HG03432 (cell line): ENCODE data around the gene DNHD1.

Experiments
- ATAC-seq: cut with Tn5 transposase; IDR thresholded peaks from one replicate; pipeline ENCODE4 v1.9.1; 2021; ENCODE audit warnings: mild to moderate bottlenecking, moderate library complexity; ENCODE audit not compliant: unreplicated experiment

The DNHD1 gene

DNA sequence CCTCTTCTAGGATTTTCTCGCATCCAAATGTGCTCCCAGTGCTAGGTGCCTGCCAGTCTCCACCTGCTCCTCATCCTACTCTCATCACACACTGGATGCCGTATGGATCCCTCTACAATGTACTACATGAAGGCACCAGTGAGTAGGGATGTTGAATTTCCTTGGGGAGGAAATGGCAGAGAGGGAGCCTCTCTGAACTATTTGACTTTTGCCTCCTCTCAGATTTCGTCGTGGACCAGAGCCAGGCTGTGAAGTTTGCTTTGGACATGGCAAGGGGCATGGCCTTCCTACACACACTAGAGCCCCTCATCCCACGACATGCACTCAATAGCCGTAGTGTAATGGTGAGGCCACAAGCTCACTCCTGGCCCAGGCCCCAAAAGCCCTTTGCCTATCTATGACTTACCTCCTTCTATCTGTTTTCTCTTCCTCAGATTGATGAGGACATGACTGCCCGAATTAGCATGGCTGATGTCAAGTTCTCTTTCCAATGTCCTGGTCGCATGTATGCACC, 112.5 kb downstream of the DNHD1 start:
- no peak for ATAC-seq

DNA sequence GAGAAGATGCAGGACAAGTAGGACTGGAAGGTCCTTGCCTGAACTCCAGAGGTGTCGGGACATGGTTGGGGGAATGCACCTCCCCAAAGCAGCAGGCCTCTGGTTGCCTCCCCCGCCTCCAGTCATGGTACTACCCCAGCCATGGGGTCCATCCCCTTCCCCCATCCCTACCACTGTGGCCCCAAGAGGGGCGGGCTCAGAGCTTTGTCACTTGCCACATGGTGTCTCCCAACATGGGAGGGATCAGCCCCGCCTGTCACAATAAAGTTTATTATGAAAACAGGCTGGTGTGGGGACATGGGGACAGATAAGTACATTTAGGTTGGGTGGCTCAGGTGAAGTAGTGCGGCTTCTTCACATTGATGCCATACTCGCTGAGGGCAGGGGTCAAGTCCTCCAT, 113.5 kb downstream of the DNHD1 start:
- no peak for ATAC-seq

DNA sequence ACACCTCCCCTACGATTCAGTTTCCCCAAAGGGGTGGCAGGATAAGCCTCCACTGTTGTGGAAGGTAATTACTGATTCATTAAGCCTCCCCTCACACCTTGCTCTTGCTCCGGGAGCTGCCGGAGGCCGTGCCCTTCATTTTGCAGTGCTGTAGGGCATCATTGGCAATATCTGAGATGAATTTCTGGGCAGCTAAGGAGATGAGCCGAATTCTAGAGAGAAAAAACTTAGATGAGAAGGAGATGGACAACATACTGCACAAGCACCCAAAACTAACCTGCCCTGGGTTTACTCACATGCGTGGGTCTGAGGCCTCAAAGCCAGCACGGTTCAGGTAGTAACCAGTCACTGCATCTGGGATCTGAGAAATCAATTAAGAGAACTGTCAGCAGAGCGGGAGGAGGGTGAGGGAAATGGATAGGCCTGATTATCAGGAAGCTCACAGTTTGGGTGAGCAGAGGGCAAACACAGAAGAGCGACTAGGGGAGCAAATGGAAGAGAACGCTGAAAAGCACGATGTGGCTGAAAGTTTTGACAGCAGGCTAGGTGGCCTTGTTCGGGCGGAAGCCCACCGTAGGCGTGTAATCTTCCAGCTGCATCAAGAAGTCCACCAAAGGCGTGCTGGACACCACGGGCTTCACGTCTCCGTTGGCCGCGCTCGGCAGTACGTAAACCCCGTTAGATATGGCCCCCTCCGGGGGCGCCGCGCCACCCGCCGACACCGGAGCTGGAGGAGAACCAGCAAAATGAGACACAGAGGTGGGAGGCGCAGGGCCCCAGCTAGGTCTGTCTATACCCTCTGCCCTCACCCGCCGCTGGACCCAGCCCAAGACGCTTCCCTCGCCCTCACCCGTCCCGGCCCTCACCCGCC, 114.2 kb downstream of the DNHD1 start:
- no peak for ATAC-seq

DNA sequence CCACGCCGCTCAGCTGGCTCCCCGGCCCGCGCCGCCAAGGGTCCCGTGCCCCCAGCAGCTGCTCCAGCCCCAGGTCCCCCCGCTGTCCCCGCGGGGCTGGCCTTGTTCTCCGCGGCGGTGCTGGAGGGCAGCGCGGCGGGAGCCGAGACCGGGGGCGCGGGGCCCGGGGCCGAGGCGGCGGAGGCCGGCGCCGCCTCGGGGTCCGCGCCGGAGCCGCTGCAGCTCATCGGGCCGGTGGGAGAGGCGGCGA, 114.8 kb downstream of the DNHD1 start:
- ATAC-seq = peak; percentile 15

DNA sequence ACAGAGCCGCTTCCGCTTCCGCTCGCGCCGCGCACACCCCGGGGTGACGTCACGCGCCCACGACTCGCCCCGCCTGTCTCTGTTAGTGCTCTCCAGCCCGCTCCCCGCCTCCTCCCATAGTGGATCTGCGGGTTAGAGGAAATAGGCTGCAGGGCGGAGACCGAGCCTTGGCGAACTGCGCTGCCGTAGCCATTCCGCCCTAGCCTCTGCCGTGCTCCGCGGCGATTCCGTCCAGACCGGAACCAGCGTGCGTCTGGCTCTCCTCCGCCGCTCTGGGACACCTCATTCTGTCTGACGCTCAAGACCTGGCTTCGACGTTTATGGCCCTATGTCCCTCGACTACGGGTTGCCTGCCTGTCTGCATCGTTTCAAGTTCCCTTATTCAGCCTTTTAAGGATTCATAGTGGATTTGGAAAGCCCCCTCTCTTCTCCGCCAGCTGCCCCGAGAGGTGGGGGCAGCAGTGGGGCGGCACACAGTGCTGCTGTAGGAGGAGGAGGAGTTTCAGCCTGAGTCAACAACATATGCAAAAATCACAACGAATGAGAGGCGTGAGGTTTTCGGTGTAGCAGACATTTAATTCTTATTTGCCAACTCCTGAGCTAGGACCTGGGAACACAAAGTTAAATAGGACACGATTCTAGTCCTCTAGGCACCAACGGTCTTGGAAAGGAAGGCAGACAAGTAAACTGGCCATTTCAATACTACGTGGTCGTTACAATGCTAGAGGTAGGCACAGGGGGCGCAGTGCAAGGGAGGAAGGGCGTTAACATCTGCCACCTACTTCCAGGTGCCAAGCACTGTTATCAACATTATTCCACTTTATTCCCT, 115.3 kb downstream of the DNHD1 start, which contains the start of gene TAF10:
TSS of gene TAF10 (minus strand) at position 4 of the 829 bp plus-strand sequence. CDS start 27 bp downstream, outside the sequence.
- ATAC-seq = peak; percentile 93

DNA sequence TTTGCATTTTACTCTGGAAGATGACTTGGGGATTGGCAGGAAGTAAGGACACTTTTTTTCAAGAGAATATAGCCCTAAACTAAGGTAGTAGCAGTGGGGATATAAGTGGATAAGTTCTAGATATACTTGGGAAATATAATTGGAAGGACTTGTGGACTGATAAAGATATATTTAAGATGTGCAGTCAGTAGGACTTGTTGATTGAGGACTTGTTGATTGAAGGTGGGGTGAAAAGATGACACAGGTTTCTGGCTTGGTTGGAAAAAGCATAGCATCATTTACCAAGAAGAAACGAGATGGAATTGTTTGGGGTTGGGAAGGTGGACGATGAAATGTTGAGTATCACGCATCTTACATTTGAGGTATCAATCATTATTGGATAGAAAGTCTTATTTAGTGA, 116.4 kb downstream of the DNHD1 start:
- no peak for ATAC-seq

DNA sequence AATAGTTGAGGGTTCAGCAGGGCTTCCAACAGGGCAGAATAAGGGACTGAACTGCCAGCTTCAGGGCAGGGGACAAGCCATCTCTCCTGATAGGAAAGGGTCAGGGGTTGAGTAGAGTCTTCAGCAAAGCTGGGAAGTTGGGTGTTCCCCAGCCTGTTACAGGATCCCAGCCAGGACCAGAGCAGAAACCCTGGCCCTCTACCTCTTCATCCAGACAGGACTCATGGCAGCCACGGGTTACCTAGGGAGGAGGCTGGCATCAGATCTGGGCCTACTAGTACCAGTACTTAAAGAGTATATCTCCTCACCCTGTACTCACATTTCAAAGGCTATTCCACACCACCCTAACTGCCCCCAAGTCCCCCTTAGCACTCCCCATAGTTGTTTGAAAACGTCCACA, 117.4 kb downstream of the DNHD1 start:
- no peak for ATAC-seq

DNA sequence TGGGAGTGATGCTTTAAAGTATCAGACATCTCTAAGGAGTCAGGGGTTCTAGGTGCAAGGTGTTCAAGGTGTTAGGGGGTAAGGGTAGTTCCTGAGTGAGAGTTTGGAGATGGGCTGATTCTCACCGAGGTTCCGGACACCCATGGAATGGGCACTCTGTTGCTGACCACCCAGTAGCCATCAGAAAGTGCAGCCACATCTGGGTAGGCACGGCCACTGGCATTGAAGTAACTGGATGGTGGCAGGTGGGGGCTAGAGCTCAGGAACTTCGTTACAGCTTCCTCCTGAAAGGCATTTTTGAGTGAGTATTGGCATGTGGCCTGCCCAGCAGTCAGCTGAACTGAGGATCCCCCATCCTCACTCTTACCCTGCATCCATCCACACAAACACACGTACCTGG, 118.0 kb downstream of the DNHD1 start:
- ATAC-seq = no peak

DNA sequence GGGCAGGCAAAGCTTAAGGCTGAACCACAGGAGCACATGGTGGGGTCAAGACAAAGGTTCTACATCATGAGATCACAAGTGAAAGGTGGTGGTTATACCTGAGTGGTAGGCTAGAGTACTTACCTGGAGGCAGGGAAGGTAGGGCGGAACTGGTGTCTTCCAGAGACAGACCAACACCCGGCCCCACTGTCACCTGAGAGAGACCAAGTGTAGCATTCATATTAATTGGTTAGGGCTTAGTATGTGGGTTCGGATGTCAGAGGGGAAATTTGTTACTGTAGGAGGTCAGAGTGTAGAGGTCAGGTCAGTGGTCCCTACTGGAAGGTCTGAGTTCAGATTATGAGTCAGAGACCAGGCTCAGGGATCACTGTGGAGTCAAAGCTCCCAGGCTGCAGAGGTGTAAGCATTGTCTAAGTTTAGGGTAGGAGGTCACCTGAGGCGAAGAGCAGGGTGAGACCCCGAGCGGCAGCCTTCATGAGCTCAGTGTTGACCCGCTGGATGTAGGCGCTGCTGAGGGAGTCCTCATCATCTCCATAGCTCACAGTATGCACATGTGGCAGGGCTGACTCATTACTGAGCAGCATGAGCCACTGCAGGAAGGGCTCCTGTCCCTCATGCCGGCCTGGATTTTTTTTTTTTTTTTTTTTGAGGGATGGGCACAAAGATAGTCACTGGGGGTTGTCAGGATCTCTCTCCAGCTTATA, 119.0 kb downstream of the DNHD1 start:
- no peak for ATAC-seq

DNA sequence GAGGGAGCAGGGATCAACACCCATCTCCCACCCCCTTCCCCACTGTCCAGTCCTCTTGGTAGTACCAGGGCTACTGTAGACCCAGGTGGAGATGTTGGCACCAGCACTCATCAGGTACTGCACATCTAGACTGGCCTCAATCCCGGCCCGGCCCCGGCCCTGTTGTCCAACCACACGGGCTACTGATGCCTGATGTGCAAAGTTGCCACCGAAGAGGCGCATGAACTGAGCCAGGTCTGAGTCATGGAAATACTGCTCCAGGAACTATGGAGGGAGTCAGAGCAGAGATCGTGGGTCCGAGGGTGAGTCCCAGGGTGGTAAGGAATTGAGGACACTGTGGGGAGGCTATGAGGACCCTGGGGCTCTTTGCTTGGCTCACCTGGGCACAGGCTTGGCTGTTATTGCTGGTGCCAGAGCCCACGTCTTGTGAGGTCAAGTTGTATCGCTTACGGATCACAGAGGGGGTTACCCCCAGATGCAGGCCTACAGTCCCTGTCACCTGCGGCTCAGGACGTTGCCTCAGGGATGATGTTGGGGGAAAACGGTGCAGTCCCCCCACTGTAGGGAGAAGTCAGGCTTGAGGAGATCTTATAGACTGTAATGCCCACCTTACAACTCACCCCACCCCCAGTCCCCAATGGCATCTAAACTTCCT, 119.6 kb downstream of the DNHD1 start:
- ATAC-seq = no peak

DNA sequence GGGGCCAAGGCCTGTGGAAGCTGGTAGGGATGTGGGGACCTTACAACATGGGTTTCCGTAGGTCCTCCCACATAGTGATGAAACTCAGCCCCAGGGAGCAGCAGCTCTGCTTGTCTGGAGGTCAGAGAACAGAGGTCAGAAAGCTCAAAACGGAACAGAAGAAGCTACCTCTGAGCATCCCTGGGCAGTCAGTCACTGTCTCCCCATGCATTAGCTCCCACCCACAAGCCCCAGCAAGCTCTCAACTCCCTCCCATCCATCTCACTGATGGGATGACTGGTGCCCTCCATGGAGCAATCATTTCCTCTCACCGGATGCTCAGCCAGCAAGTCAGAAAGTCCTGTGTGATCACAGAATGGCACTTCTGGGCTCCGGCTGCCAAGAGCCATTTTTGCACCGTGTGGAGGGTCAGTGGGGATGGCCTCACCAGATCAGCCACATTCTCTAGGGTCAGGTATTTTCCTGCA, 120.3 kb downstream of the DNHD1 start:
- no peak for ATAC-seq

DNA sequence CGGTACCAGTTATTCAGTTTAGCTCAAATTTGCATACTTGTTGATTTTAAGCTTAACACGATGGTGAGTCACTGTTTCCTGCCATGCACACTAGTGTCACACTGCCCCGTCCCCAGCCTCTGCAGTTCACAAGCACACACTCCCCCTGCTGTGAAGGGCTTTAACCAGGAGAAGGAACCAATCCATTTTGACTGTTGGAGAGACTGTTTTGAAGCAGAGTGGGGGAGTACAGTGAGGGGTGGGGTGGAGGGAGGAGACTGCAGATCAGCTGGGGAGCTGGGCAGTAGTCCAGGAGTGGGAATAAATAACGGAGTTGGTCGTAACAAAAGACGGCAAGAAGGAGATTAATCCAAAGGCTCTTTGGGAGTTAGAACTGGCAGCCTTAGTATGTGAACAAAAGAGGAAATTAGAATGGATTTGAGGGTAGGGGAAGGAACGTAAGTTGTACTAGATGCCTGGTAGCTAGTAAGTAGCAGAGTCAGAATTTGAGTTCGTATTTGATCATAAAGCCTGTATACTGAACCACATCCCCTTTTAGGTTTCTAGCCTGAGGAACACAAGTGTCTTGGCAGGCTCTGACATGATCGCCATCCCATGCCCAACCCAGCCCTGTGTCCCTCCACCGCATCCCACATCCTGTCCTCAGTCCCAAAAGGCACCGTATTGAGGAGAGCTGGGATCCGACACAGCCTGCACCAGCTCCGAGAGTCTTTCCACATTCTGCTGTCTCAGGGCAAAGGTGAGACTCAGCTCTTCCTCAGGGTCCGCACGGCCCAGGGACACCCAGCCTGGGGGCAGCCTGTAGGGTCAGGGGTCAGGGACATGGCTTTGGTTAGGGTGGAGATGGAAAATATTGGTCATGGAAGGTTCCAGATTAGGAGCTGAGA, 121.3 kb downstream of the DNHD1 start:
- peak; percentile 5 for ATAC-seq

DNA sequence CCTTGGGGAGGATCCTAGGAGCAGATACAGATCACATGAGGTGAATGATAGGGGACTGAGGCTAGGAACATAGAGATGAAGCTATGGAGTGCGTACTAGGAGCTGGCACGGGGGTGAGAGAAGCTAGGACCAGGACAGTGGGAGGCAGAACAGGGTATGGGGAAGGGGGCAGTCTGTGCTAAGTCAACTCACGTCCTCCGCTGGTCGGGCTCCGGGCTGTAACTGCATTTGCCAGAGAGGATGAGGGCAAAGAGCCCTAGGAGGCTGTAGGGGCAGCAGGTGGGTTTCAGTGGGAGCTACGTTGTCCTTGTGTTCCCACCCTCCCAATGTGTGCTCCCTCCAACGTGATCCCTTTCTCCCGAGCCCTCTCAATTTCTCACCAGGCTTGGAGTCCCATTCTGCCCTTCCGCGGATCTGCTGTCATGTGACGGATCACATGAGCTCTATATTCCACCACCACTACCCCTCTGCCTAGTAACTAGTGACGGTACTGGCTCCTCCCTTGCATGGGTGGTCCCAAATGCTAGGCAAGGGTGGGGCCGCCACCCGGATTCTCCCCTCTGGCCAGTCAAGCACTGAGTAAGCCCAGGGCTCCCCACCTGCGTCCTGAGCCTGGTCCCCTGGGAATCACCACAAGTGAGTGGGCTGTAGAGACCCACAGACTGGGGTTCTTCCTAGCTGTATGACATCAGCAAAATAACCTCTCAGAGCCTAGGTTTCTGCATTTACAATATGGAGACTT, 122.1 kb downstream of the DNHD1 start, which contains the start of gene TPP1:
TSS of gene TPP1 (minus strand) at position 419 of the 742 bp plus-strand sequence. CDS start at position 397, 22 bp downstream.
- peak; percentile 99 for ATAC-seq

DNA sequence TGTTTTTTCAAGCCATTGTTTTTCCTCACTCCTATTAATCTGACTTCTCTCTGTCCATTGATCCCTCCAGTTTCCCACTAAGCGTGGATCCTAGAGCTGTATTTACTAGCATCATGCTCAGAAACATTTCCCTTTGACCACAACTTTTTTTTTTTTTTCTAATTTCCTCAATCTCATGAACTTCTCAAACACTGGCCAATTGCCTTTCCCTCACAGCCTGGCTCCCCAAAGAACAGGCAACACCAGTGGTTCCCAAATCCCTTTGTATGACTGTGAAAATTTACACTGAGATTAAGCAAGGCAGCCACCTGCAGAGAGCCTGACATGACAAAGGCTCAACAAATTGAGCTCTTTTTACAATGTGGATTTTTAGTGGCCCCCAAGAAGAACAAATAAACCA, 123.6 kb downstream of the DNHD1 start:
- ATAC-seq = no peak
